ENCODE data around the gene INF2.

The INF2 gene

GRCh38 chr14:104685998-104686610 is 3.3 kb upstream of the INF2 start:
- no peak overlapping the region; the same call in 1 of the 2 replicates for H3K27ac ChIP-seq
- TF ChIP-seq CTCF (conservative IDR thresholded peaks at IDR 0.05): no peak

GRCh38 chr14:104686624-104687517 is 2.5 kb upstream of the INF2 start:
- peak overlapping the region; percentile 89 for H3K27ac ChIP-seq
- no peak for TF ChIP-seq CTCF (conservative IDR thresholded peaks at IDR 0.05)

GRCh38 chr14:104687601-104688504 is 1.6 kb upstream of the INF2 start:
- peak overlapping the region; percentile 89 for H3K27ac ChIP-seq
- no peak for TF ChIP-seq CTCF (conservative IDR thresholded peaks at IDR 0.05)

- no peak for TF ChIP-seq CTCF (conservative IDR thresholded peaks at IDR 0.05)
- H3K27ac ChIP-seq: peak overlapping the region; percentile 89
Observed at GRCh38 chr14:104688505-104689108, 811 bp upstream of the INF2 start.

GRCh38 chr14:104689881-104690711 is 678 bp downstream of the INF2 start:
- TF ChIP-seq CTCF (conservative IDR thresholded peaks at IDR 0.05): no peak
- H3K27ac ChIP-seq: peak overlapping the region; percentile 89

GRCh38 chr14:104690861-104691455 is 1.5 kb downstream of the INF2 start:
- TF ChIP-seq CTCF (conservative IDR thresholded peaks at IDR 0.05): no peak
- H3K27ac ChIP-seq: peak overlapping the region; percentile 89; the same call in 1 of the 2 replicates

All from VCaP (cell line).